ENCODE measurements around the gene TMPRSS11B.

DNA sequence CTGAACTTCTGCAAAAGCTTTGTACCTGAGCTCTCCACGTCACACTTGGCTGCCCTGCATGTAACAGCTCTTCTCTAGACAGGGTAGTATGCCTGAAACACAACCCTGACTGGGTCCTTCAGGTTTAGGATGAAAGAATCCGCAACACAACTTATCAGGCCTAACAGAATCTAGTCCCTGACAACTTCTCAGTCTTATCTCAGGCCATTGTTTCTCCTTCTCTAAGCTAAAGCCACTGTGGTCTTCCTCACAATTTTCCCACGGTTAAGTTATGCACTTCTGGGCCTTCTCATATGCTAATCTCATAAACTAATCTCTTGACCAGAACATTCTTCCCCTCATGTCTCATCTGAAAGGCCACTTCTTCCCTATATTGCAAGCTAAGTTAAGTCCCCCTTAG is 10.8 kb upstream of the TMPRSS11B start:
- TF ChIP-seq POLR2AphosphoS5 (IDR thresholded peaks at IDR 0.05), result no peak
- TF ChIP-seq POLR2A (IDR thresholded peaks at IDR 0.05), result no peak
- TF ChIP-seq, protein P1, sequence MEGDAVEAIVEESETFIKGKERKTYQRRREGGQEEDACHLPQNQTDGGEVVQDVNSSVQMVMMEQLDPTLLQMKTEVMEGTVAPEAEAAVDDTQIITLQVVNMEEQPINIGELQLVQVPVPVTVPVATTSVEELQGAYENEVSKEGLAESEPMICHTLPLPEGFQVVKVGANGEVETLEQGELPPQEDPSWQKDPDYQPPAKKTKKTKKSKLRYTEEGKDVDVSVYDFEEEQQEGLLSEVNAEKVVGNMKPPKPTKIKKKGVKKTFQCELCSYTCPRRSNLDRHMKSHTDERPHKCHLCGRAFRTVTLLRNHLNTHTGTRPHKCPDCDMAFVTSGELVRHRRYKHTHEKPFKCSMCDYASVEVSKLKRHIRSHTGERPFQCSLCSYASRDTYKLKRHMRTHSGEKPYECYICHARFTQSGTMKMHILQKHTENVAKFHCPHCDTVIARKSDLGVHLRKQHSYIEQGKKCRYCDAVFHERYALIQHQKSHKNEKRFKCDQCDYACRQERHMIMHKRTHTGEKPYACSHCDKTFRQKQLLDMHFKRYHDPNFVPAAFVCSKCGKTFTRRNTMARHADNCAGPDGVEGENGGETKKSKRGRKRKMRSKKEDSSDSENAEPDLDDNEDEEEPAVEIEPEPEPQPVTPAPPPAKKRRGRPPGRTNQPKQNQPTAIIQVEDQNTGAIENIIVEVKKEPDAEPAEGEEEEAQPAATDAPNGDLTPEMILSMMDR (IDR thresholded peaks at IDR 0.05 in 8 of 11, conservative IDR thresholded peaks at IDR 0.05 in 3 of 11), result no peak
